ENCODE data around the gene MAPK4. TPM values are rescaled to one million over a fixed set of nuclear protein-coding genes. Genes with fewer than 3 reads are reported as not detected.

MAPK4 gene
- total and polyA plus RNA-seq, 10 of the 15 experiments (the other 5 are each of a cell fraction or from before 2014, with no cell fraction given) = 0.03 to 0.11 (median 0.06) TPM; not detected in 4

GRCh38 chr18:50687491-50687890, 127.6 kb downstream of the MAPK4 start:
- FAIRE-seq (no peak), DNase-seq (ENCODE audit: low read depth, low spot score) (no peak), ATAC-seq (no peak)
- no peak overlapping the region for H3K27ac ChIP-seq (ENCODE audit: control insufficient read depth, insufficient read depth)
- ChIA-PET RAD21 (ENCODE audit: unreplicated experiment) (no interaction called here), POLR2A (no interaction called here), SMC1A (ENCODE audit: uncharacterized antibody, unreplicated experiment) (no interaction called here), CTCF (no interaction called here)
- no peaks in the 10 kb centered on the region for H3K79me2 ChIP-seq (ENCODE audit: control insufficient read depth, insufficient read depth, low read length)
- peaks cover 0 to 2% of the 10 kb centered on the region in 2 experiments; a peak in 1 of 4 replicates for H3K27me3 ChIP-seq (replicated peaks in 1 of 2; ENCODE audit: control insufficient read depth in 2 of 2, insufficient read depth in 2 of 2, low read length in 1 of 2)
- no peaks in the 10 kb centered on the region for H3K36me3 ChIP-seq (ENCODE audit: control insufficient read depth in 2 of 2, insufficient read depth in 2 of 2, low read length in 1 of 2)
- no peaks in the 10 kb centered on the region for H3K9me3 ChIP-seq (replicated peaks; ENCODE audit: control insufficient read depth, insufficient read depth, low read length)
- no peaks in the 10 kb centered on the region for H4K20me1 ChIP-seq (ENCODE audit: control insufficient read depth, insufficient read depth)
- TF ChIP-seq NKRF (conservative IDR thresholded peaks at IDR 0.05) = no peak
- no peak for TF ChIP-seq RFX5 (IDR thresholded peaks at IDR 0.05; ENCODE audit: low read depth, low read length)
- no peak for TF ChIP-seq ZNF622 (IDR thresholded peaks at IDR 0.05)
- no peak for TF ChIP-seq KAT2A (conservative IDR thresholded peaks at IDR 0.05; ENCODE audit: control insufficient read depth, low read depth, low read length)
- no peak for TF ChIP-seq BHLHE40 (IDR thresholded peaks at IDR 0.05; ENCODE audit: borderline replicate concordance in 1 of 2, low read depth in 2 of 2, low read length in 1 of 2)
- TF ChIP-seq RBBP5 (conservative IDR thresholded peaks at IDR 0.05) = no peak
- TF ChIP-seq ZNF24 (IDR thresholded peaks at IDR 0.05) = no peak
- no peak for TF ChIP-seq USF1 (IDR thresholded peaks at IDR 0.05; ENCODE audit: borderline replicate concordance, extremely low read length, insufficient read depth, low read depth, low read length)
- TF ChIP-seq CBX5 (IDR thresholded peaks at IDR 0.05; ENCODE audit: low read depth) = no peak
- no peak for TF ChIP-seq JUNB (IDR thresholded peaks at IDR 0.05)
- no peak for TF ChIP-seq ZNF592 (IDR thresholded peaks at IDR 0.05)
- TF ChIP-seq ZNF384 (IDR thresholded peaks at IDR 0.05; ENCODE audit: borderline replicate concordance, low read depth, low read length) = no peak
- no peak for TF ChIP-seq SUPT20H (IDR thresholded peaks at IDR 0.05; ENCODE audit: borderline replicate concordance, control insufficient read depth, low read depth, low read length)
- TF ChIP-seq NFIC (IDR thresholded peaks at IDR 0.05; ENCODE audit: low read depth, low read length) = no peak
- no peak overlapping the region for H3K9ac ChIP-seq (ENCODE audit: control insufficient read depth, insufficient read depth, low read length)
- no peaks in the 10 kb centered on the region for H3K4me1 ChIP-seq (ENCODE audit: control insufficient read depth, insufficient read depth, low read length)
- 22% methylated on average over 11 of the region's 11 CpGs for WGBS (ENCODE audit: insufficient coverage, insufficient replicate concordance, low lambda C conversion rate, missing lambda C conversion rate)
- no peak overlapping the region for H3K4me2 ChIP-seq (ENCODE audit: control insufficient read depth, insufficient read depth)
- in situ Hi-C loops (cut with MboI) = no loop called here
- H2AFZ ChIP-seq (ENCODE audit: control insufficient read depth, low read depth, low read length) = no peak overlapping the region
- no TSS peak for BruUV-seq (replicated peaks)
- no peak overlapping the region for H3K4me3 ChIP-seq
- intact Hi-C loops (cut with micrococcal nuclease; ENCODE audit: unreplicated experiment) = no loop called here

All from GM12878 (cell line).